Sigmoid colon (tissue), 4 donors: ENCODE results near the gene MEIS1.

Source experiments
- EP300 ChIP-seq, 4 donors: sonication (generic); formaldehyde crosslinking; IDR thresholded peaks; one replicate each; pipeline ENCODE4 v1.6.1; 2017; ENCODE audit warnings: antibody characterized with exemption in 4 of 4
- POLR2A ChIP-seq, 2 donors: fragments of 450-650 bp; IDR thresholded peaks; one replicate each; pipeline ENCODE4 v1.6.1; 2016; ENCODE audit warnings: antibody characterized with exemption in 2 of 2, mild to moderate bottlenecking in 2 of 2, moderate library complexity in 2 of 2
- TF ChIP-seq, protein P1 (sequence below), 4 experiments: fragments of 450-650 bp in 3 of 4; fragments of 200-600 bp in 1 of 4; IDR thresholded peaks; one replicate each; pipeline ENCODE4 v1.5.1; 2016 to 2019; ENCODE audit warnings: antibody characterized with exemption in 4 of 4, mild to moderate bottlenecking in 3 of 4, moderate library complexity in 2 of 4

DNA sequence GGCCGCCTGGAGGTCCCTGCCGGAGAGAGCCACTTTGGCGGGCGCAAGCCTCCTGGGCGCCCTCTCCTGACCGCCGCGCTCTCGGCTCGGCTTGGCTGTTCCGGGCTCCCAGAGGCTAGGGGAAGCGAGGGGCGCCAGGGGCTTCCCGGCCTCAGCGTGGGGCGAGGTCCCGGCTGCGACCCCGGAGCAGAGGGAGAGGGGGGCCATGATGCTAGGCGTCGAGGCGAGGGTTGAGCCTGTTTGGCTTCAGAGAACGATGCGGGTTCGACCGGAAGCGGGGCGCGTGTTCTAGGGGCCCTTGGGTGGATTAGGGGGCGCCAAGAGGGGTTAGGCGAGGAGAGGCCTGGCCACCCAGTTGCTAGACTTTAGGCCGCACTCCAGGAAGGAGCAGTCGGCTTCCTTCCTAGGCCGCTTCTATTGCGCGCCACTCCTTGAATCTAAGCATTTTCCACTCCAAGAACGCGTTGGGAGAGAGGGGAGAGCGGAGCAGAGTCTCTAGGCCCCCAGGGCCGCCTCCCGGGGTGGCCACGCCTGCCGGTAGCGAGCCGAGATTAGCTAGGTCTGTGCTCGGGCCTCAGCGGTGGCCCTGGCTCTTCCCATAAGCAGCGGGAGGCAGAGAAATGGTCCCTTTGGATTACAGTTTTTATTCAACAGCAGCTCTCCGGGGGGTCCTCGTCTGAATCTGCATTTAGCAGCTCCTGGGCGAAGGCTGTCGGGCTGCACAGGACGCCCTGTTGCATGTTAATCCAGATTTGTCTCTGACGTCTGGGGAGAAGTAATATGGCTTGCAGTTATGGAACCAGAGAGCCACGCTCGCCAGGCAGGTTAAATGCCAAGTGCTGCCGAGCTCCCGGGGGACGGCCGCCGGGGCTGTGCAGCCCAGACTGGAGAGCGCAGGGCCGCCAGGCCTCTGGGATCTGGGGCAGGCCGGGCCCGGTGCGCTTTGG is 11.3 kb downstream of the MEIS1 start:
- TF ChIP-seq EP300 (IDR thresholded peaks at IDR 0.05): no peak
- TF ChIP-seq, protein P1, sequence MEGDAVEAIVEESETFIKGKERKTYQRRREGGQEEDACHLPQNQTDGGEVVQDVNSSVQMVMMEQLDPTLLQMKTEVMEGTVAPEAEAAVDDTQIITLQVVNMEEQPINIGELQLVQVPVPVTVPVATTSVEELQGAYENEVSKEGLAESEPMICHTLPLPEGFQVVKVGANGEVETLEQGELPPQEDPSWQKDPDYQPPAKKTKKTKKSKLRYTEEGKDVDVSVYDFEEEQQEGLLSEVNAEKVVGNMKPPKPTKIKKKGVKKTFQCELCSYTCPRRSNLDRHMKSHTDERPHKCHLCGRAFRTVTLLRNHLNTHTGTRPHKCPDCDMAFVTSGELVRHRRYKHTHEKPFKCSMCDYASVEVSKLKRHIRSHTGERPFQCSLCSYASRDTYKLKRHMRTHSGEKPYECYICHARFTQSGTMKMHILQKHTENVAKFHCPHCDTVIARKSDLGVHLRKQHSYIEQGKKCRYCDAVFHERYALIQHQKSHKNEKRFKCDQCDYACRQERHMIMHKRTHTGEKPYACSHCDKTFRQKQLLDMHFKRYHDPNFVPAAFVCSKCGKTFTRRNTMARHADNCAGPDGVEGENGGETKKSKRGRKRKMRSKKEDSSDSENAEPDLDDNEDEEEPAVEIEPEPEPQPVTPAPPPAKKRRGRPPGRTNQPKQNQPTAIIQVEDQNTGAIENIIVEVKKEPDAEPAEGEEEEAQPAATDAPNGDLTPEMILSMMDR (IDR thresholded peaks at IDR 0.05): no peak
- TF ChIP-seq POLR2A (IDR thresholded peaks at IDR 0.05): no peak
